Caco-2 (cell line): ENCODE measurements around the gene IFT81. TPM values are rescaled to one million over a fixed set of nuclear protein-coding genes. Genes with fewer than 3 reads are reported as not detected.

ENCODE experiments used
- BruUV-seq: library from RNA; stranded (reverse); fragments of 400-500 nt; replicated peaks from 2 replicates; lab custom pipeline; 2021; lab: Mats Ljungman, UMichigan
- CTCF ChIA-PET: fragments of 300-600 bp; sonication (Branson Sonifier 250); formaldehyde crosslinking; loops from one replicate; lab custom pipeline; 2022; ENCODE audit warnings: antibody characterized with exemption; lab: Charles Lee
- POLR2A ChIA-PET: fragments of 300-600 bp; sonication (Branson Sonifier 250); formaldehyde crosslinking; loops from one replicate; lab custom pipeline; 2022; ENCODE audit warnings: antibody characterized with exemption; lab: Charles Lee
- DNase-seq, 2 experiments: peaks; one replicate each; pipeline versions ENCODE4 v3.0.0 to v3.0.0-alpha.2; 2020 to 2022
- H3K27me3 ChIP-seq: replicated peaks from 2 replicates; pipeline ENCODE4 v1.6.0; 2011; ENCODE audit warnings: low read length; ENCODE audit not compliant: control insufficient read depth, insufficient read depth
- H3K36me3 ChIP-seq: 2 replicates; pipeline ENCODE4 v1.5.1; 2011; ENCODE audit warnings: low read length; ENCODE audit not compliant: control insufficient read depth, insufficient read depth
- H3K4me1 ChIP-seq: fragments of 250-450 bp; sonication (Bioruptor Pico); 2 replicates; pipeline ENCODE4 v1.5.1; 2020; ENCODE audit warnings: mild to moderate bottlenecking
- H3K4me3 ChIP-seq: 2 replicates; pipeline ENCODE4 v1.5.1; 2011; ENCODE audit warnings: low read depth, mild to moderate bottlenecking, control low read depth, low read length
- H3K9me3 ChIP-seq: fragments of 250-450 bp; sonication (Bioruptor Pico); 2 replicates; pipeline ENCODE4 v1.5.1; 2020; ENCODE audit warnings: mild to moderate bottlenecking, moderate library complexity
- H3K27ac Mint-ChIP-seq: one replicate; pipeline ENCODE4 v1.8.0; 2022; ENCODE audit warnings: mixed read lengths; ENCODE audit not compliant: unreplicated experiment
- H3K27me3 Mint-ChIP-seq: one replicate; pipeline ENCODE4 v1.8.0; 2022; ENCODE audit warnings: mixed read lengths; ENCODE audit not compliant: insufficient read depth, unreplicated experiment
- H3K36me3 Mint-ChIP-seq: one replicate; pipeline ENCODE4 v1.8.0; 2022; ENCODE audit warnings: mild to moderate bottlenecking, mixed read lengths; ENCODE audit not compliant: insufficient read depth, unreplicated experiment
- H3K4me1 Mint-ChIP-seq: one replicate; pipeline ENCODE4 v1.8.0; 2022; ENCODE audit warnings: low read depth, mixed read lengths; ENCODE audit not compliant: unreplicated experiment
- H3K4me3 Mint-ChIP-seq: one replicate; pipeline ENCODE4 v1.8.0; 2022; ENCODE audit warnings: mild to moderate bottlenecking, moderate library complexity, mixed read lengths; ENCODE audit not compliant: unreplicated experiment
- H3K9me3 Mint-ChIP-seq: one replicate; pipeline ENCODE4 v1.8.0; 2022; ENCODE audit warnings: mixed read lengths; ENCODE audit not compliant: unreplicated experiment
- CTCF ChIP-seq, 2 experiments: fragments of 200-600 bp in 1 of 2; IDR thresholded peaks; 1 replicate in 1 of 2; 2 replicates in 1 of 2; pipeline versions ENCODE4 v1.5.1 to v1.8.0; 2011 to 2022; ENCODE audit warnings: antibody characterized with exemption in 1 of 2, control low read depth in 1 of 2, inconsistent platforms in 1 of 2, low read depth in 1 of 2, low read length in 1 of 2, mild to moderate bottlenecking in 1 of 2, moderate library complexity in 1 of 2; ENCODE audit not compliant: insufficient read depth in 1 of 2, severe bottlenecking in 1 of 2, unreplicated experiment in 1 of 2
- intact Hi-C: fragments of 100-400 bp; cut with micrococcal nuclease; formaldehyde crosslinking; loops from one replicate; pipeline ENCODE4 v1.10.0; 2022; ENCODE audit not compliant: unreplicated experiment
- total RNA-seq: library from RNA; stranded (reverse); gene quantifications from 2 replicates; pipeline ENCODE4 v1.2.3, GENCODE V29; 2022

The IFT81 gene
- total RNA-seq, 1 experiment from 2014 or later = 5.9 TPM

GRCh38 chr12:110159671-110160245 lies 35.6 kb downstream of the IFT81 start:
- no peak overlapping the region for H3K27ac Mint-ChIP-seq
- 0 out of 2 replicates have a peak, but pooled peaks cover 5% of the 10 kb centered on the region for H3K9me3 ChIP-seq
- DNase-seq = no peak
- H3K9me3 Mint-ChIP-seq = peaks cover 10% of the 10 kb centered on the region
- intact Hi-C loops = no loop called here
- H3K36me3 ChIP-seq = no peaks in the 10 kb centered on the region
- ChIA-PET POLR2A (no interaction called here), CTCF (no interaction called here)
- no peaks in the 10 kb centered on the region for H3K27me3 ChIP-seq
- peaks cover 7% of the 10 kb centered on the region for H3K36me3 Mint-ChIP-seq
- no peak overlapping the region for H3K4me3 Mint-ChIP-seq
- H3K4me3 ChIP-seq = no peak overlapping the region
- TF ChIP-seq CTCF (IDR thresholded peaks at IDR 0.05; ENCODE audit: insufficient read depth in 1 of 2, low read depth in 1 of 2, low read length in 1 of 2, severe bottlenecking in 1 of 2, unreplicated experiment in 1 of 2) = no peak
- no peaks in the 10 kb centered on the region for H3K4me1 Mint-ChIP-seq
- H3K4me1 ChIP-seq = no peaks in the 10 kb centered on the region
- no TSS peak for BruUV-seq
- H3K27me3 Mint-ChIP-seq = no peaks in the 10 kb centered on the region

- no peak for TF ChIP-seq CTCF (IDR thresholded peaks at IDR 0.05; ENCODE audit: insufficient read depth in 1 of 2, low read depth in 1 of 2, low read length in 1 of 2, severe bottlenecking in 1 of 2, unreplicated experiment in 1 of 2)
- intact Hi-C loops = no loop called here
- ChIA-PET CTCF (interaction anchor here (0.6 kb wide), 1 partner anchor 300 kb away, joined by 3 read pairs; no protein-coding TSS in a partner anchor), POLR2A (no interaction called here)
- DNase-seq = no peak
- Mint-ChIP-seq H3K4me1 (no peaks in the 10 kb centered on the region), H3K27ac (no peak overlapping the region), H3K9me3 (no peaks in the 10 kb centered on the region), H3K4me3 (no peak overlapping the region), H3K27me3 (no peaks in the 10 kb centered on the region), H3K36me3 (peaks cover 11% of the 10 kb centered on the region)
- BruUV-seq = no TSS peak
- Histone ChIP-seq H3K27me3 (no peaks in the 10 kb centered on the region), H3K4me3 (no peak overlapping the region), H3K9me3 (no peaks in the 10 kb centered on the region), H3K36me3 (no peaks in the 10 kb centered on the region), H3K4me1 (0 out of 2 replicates have a peak, but pooled peaks cover 2% of the 10 kb centered on the region)
These were observed 41.5 kb downstream of the IFT81 start for GRCh38 chr12:110165540-110166159.

GRCh38 chr12:110168732-110169455 lies 44.7 kb downstream of the IFT81 start:
- no peak for TF ChIP-seq CTCF (IDR thresholded peaks at IDR 0.05; ENCODE audit: insufficient read depth in 1 of 2, low read depth in 1 of 2, low read length in 1 of 2, severe bottlenecking in 1 of 2, unreplicated experiment in 1 of 2)
- H3K4me1 ChIP-seq = 0 out of 2 replicates have a peak, but pooled peaks cover 4% of the 10 kb centered on the region
- DNase-seq = no peak
- Mint-ChIP-seq H3K36me3 (peaks cover 6% of the 10 kb centered on the region), H3K27ac (no peak overlapping the region), H3K4me1 (no peaks in the 10 kb centered on the region), H3K4me3 (no peak overlapping the region), H3K27me3 (no peaks in the 10 kb centered on the region), H3K9me3 (no peaks in the 10 kb centered on the region)
- no peaks in the 10 kb centered on the region; the same call in 1 of the 2 replicates for H3K36me3 ChIP-seq
- intact Hi-C loops = no loop called here
- H3K27me3 ChIP-seq = no peaks in the 10 kb centered on the region
- no peak overlapping the region for H3K4me3 ChIP-seq
- POLR2A ChIA-PET = no interaction called here
- CTCF ChIA-PET = no interaction called here
- H3K9me3 ChIP-seq = no peaks in the 10 kb centered on the region
- BruUV-seq = no TSS peak
